ENCODE data around the gene CHSY1. TPM values are rescaled to one million over a fixed set of nuclear protein-coding genes. Genes with fewer than 3 reads are reported as not detected.
"Not testable (repeated sequence)": the region's sequence is repeated elsewhere in the genome, so short reads cannot be mapped to it uniquely, and the experiment has no call there.

The CHSY1 gene
- total and polyA plus RNA-seq, 8 donors, result 4.7 to 57.1 (median 22.1) TPM

DNA sequence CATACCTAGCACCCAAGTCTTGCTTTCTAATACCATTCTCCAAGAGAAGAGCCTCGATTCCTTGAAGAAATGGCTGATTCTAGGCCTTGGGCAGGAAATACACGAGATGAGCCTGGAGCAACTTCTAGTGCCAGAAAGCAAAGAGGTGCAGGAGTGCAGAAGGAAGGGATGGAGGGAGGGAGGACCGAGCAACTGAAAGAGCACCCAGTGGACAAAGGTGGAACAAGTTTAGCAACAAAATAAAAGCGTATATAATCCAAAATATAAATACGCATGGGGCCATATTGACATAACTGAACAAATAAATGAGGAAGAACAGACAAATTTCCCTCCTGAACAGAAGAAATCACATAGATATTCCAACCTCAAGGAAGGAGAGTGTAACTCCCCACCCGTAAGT lies 34.4 kb downstream of the CHSY1 start:
- no peak for DNase-seq
- H3K4me3 ChIP-seq, result no peak overlapping the region
- TF ChIP-seq CTCF (IDR thresholded peaks at IDR 0.05), result no peak
- no peak for TF ChIP-seq POLR2AphosphoS5 (IDR thresholded peaks at IDR 0.05)
- TF ChIP-seq POLR2A (IDR thresholded peaks at IDR 0.05), result no peak
- no peak for TF ChIP-seq EP300 (IDR thresholded peaks at IDR 0.05)
- no peak overlapping the region for H3K27ac ChIP-seq
- H3K27me3 ChIP-seq, result no peaks in the 10 kb centered on the region
- peaks cover 0 to 2% (median 0%) of the 10 kb centered on the region in 4 donors for H3K36me3 ChIP-seq
- H3K4me1 ChIP-seq, result peaks cover 0 to 81% (median 32%) of the 10 kb centered on the region in 4 donors
- no peaks in the 10 kb centered on the region for H3K9me3 ChIP-seq
- intact Hi-C loops (cut with DNase I; ENCODE audit: low total_unique reads), result no loop called here
- WGBS, 5 donors, result 72 to 85% (median 74%) methylated on average over 6 of the region's 6 CpGs

DNA sequence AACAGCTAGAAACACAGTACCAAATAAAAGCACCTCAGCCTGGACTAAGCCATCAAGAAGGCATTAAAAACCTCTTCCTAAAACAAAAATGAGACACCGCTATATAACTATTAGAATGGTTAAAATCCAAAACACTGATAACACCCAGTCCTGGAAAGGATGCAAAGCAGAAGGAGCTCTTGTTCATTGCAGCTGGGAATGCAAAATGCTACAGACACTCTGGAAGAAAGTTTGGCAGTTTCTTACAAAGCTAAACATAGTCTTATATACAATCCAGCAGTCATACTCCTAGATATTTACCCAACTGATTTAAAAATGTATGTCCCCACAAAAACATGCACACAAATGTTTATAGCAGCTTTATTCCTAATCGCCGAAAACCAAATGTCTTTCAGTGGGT lies 35.7 kb downstream of the CHSY1 start:
- intact Hi-C loops (cut with DNase I; ENCODE audit: low total_unique reads), result no loop called here
- Histone ChIP-seq H3K4me1 (peaks cover 3 to 81% (median 34%) of the 10 kb centered on the region in 4 donors), H3K9me3 (no peaks in the 10 kb centered on the region), H3K27ac (no peak overlapping the region), H3K36me3 (peaks cover 0 to 2% (median 0%) of the 10 kb centered on the region in 4 donors), H3K4me3 (no peak overlapping the region), H3K27me3 (no peaks in the 10 kb centered on the region)
- WGBS, 5 donors, result 78 to 89% (median 83%) methylated on average over 3 of the region's 3 CpGs
- TF ChIP-seq POLR2A (IDR thresholded peaks at IDR 0.05) (no peak), POLR2AphosphoS5 (IDR thresholded peaks at IDR 0.05) (no peak), EP300 (IDR thresholded peaks at IDR 0.05) (no peak), CTCF (IDR thresholded peaks at IDR 0.05) (no peak)
- DNase-seq, result no peak

DNA sequence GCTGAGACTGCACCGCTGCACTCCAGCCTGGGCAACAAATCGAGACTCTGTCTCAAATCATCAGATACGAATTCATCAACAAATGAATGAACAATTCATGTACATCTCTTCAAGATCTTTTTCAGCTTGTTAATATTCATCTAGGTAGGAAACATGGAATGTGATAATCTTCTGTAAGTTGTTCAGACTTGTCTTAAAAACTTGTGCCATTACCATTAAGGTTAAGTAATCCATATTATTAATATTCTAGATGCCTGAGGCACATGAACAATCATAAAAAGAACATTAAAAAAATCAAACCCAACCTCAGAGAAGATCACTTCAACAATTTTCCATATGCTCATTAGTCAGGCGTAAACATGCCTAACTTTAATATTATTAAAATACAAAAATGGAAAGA lies 36.2 kb downstream of the CHSY1 start:
- DNase-seq, result no peak
- H3K4me1 ChIP-seq, result peaks cover 7 to 81% (median 34%) of the 10 kb centered on the region in 4 donors
- no peak overlapping the region for H3K27ac ChIP-seq
- intact Hi-C loops (cut with DNase I; ENCODE audit: low total_unique reads), result no loop called here
- H3K27me3 ChIP-seq, result no peaks in the 10 kb centered on the region
- TF ChIP-seq POLR2A (IDR thresholded peaks at IDR 0.05) (no peak), POLR2AphosphoS5 (IDR thresholded peaks at IDR 0.05) (no peak), CTCF (IDR thresholded peaks at IDR 0.05) (no peak), EP300 (IDR thresholded peaks at IDR 0.05) (no peak)
- H3K36me3 ChIP-seq, result peaks cover 0 to 2% (median 0%) of the 10 kb centered on the region in 4 donors
- H3K9me3 ChIP-seq, result no peaks in the 10 kb centered on the region
- H3K4me3 ChIP-seq, result no peak overlapping the region
- WGBS, 5 donors, result 92 to 96% (median 93%) methylated on average over 4 of the region's 4 CpGs

- H3K27ac ChIP-seq; H3K36me3 ChIP-seq; H3K4me3 ChIP-seq; H3K27me3 ChIP-seq; H3K9me3 ChIP-seq; DNase-seq; intact Hi-C loops (cut with DNase I; ENCODE audit: low total_unique reads): not testable (repeated sequence)
- H3K4me1 ChIP-seq, result peaks cover 11 to 81% (median 36%) of the 10 kb centered on the region in 4 donors
- 84 to 99% (median 96%) methylated on average over 6 of the region's 6 CpGs for WGBS, 5 donors
Measured at GRCh38 chr15:101214435-101215097, 37.3 kb downstream of the CHSY1 start.

- Histone ChIP-seq H3K9me3 (no peaks in the 10 kb centered on the region), H3K27ac (peak overlapping the region in 1 of 5 donors; percentile 16), H3K36me3 (peaks cover 0 to 2% (median 0%) of the 10 kb centered on the region in 4 donors), H3K4me3 (no peak overlapping the region), H3K27me3 (no peaks in the 10 kb centered on the region), H3K4me1 (peaks cover 11 to 82% (median 39%) of the 10 kb centered on the region in 4 donors)
- intact Hi-C loops (cut with DNase I; ENCODE audit: low total_unique reads), result no loop called here
- DNase-seq, result no peak
- 64 to 73% (median 66%) methylated on average over 5 of the region's 5 CpGs for WGBS, 5 donors
- TF ChIP-seq POLR2A (IDR thresholded peaks at IDR 0.05) (no peak), EP300 (IDR thresholded peaks at IDR 0.05) (no peak), POLR2AphosphoS5 (IDR thresholded peaks at IDR 0.05) (no peak), CTCF (IDR thresholded peaks at IDR 0.05) (no peak)
Measured at GRCh38 chr15:101213570-101213969, 38.3 kb downstream of the CHSY1 start.

All from stomach (tissue), 9 donors.